Heart right ventricle (tissue), 16 donors: ENCODE data around the gene COLQ. TPM values are rescaled to one million over a fixed set of nuclear protein-coding genes. Genes with fewer than 3 reads are reported as not detected.

Source experiments
- ATAC-seq, 8 donors: fragments of 200-7000 bp; cut with Tn5 transposase; one replicate each; pipeline ENCODE4 v1.9.1; 2020; ENCODE audit warnings: mild to moderate bottlenecking in 8 of 8, moderate library complexity in 8 of 8, moderate number of reproducible peaks in 1 of 8
- DNase-seq, 2 donors: peaks; one replicate each; pipeline ENCODE4 v3.0.0-alpha.2; 2020
- H3K27ac ChIP-seq, 10 donors: fragments of 200-600 bp; sonication (generic) in 2 of 10; one replicate each; pipeline versions ENCODE4 v1.5.0 to v1.8.0; 2020 to 2022; ENCODE audit warnings: mild to moderate bottlenecking in 3 of 10
- H3K27me3 ChIP-seq, 7 donors: fragments of 200-600 bp; one replicate each; pipeline ENCODE4 v1.8.0; 2021 to 2022; ENCODE audit warnings: mild to moderate bottlenecking in 2 of 7
- H3K36me3 ChIP-seq, 9 donors: fragments of 200-600 bp; sonication (generic) in 1 of 9; one replicate each; pipeline versions ENCODE4 v1.5.0 to v1.8.0; 2020 to 2022; ENCODE audit warnings: mild to moderate bottlenecking in 2 of 9
- H3K4me1 ChIP-seq, 9 donors: fragments of 200-600 bp; sonication (generic) in 1 of 9; one replicate each; pipeline versions ENCODE4 v1.5.0 to v1.8.0; 2020 to 2022; ENCODE audit warnings: mild to moderate bottlenecking in 4 of 9
- H3K4me3 ChIP-seq, 10 donors: fragments of 200-600 bp; sonication (generic) in 2 of 10; one replicate each; pipeline versions ENCODE4 v1.5.0 to v1.8.0; 2020 to 2022; ENCODE audit warnings: mild to moderate bottlenecking in 7 of 10, moderate library complexity in 2 of 10
- H3K9me3 ChIP-seq, 11 donors: fragments of 200-600 bp in 10 of 11; sonication (generic) in 2 of 11; one replicate each; pipeline versions ENCODE4 v1.5.0 to v1.8.0; 2013 to 2022; ENCODE audit warnings: mild to moderate bottlenecking in 2 of 11, control low read depth in 1 of 11, moderate library complexity in 1 of 11
- WGBS, 2 donors: extraction: QIAGEN DNeasy Blood & Tissue Kit; methylation state at CpG; one replicate each; pipeline ENCODE4 v1.1.7; 2013; ENCODE audit warnings: inconsistent platforms in 1 of 2; 5-methylcytosine and 5-hydroxymethylcytosine counted together
- intact Hi-C, 10 donors: fragments of 100-400 bp; cut with DNase I; formaldehyde crosslinking; loops; one replicate each; pipeline versions ENCODE4 v1.11.1 to v1.14.2; 2022
- polyA plus RNA-seq, 2 donors: library from polyadenylated mRNA; stranded (reverse); fragments of 200-250 nt; gene quantifications; one replicate each; pipeline ENCODE4 v1.2.3, GENCODE V29; 2013
- total RNA-seq, 10 donors: library from RNA; stranded (reverse); fragmentation: NEBNext Ultra II Directional in 3 of 10; extraction: Animal tissue kit (Norgen Biotek cat#: 25700) in 3 of 10; gene quantifications; one replicate each; pipeline versions ENCODE4 v1.2.1 to v1.2.4, GENCODE V29; 2021 to 2023
- TF ChIP-seq, protein P1 (sequence below), 9 donors: fragments of 200-600 bp; sonication (generic) in 2 of 9; IDR thresholded peaks; one replicate each; pipeline versions ENCODE4 v1.5.0 to v1.8.0; 2021 to 2022; ENCODE audit warnings: antibody characterized with exemption in 9 of 9, mild to moderate bottlenecking in 5 of 9, moderate library complexity in 1 of 9
- donor health status: Arrhythmogenic right ventricular cardiomyopathy.
- donor health status: ischemic (EF 13 %, LVEDD 7.1; RV severe dilation, severe dysfunction).
- donor health status: healthy with polysubstance abuse.
- donor health status: DM: no; HTN: yes; CAD: no.
- donor health status: DM: no; HTN: no; CAD: no.
- donor health status: ischemic (EF 25% LVEDD 6.9; RV normal size, moderate dysfunction).
- donor health status: ischemic (EF 25% LVEDD 5.7; RV mildly dilated, moderate dysfunction).
- donor health status: healthy.
- donor health status: DM: yes; HTN: yes; CAD: no.
- donor health status: Ischemic cardiomyopathy.
- donor health status: ischemic (EF 35%, LVEDD 5.7; RV mildly dilated, moderate dysfunction).
- donor health status: nonischemic (EF 11% LVEDD 7.7; RV severe dilation, severe dysfunction).
- donor health status: DM: yes; HTN: yes; CAD: no.
- donor health status: PGD.
- donor health status: ischemic (EF 29% LVEDD 5.4; RV normal size, mild dysfunction).
- donor health status: nonischemic (EF 23%, LVEDD 6.1; RV moderate dilation, normal function).

Gene COLQ
- total and polyA plus RNA-seq, 12 donors = 0.85 to 23.3 (median 13.0) TPM

DNA sequence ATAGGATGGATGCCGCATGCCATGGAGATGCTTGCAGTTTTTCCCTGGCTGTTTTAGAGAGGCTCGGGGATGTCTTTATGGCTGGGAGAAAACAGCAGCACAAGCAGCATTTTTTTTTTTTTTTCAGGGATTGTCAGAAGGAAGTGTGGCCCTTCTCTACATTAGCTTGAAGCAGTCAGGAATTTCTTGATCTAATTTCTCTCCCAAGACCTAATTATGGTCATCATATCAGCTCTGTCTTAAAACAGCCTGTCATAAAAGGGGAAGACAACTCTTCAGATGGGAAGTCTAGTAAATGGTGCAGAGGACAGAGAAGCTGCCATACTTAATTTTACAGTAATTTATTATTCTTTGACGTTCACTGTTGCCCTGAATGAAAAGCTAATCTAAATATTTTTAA lies 49.6 kb downstream of the COLQ start:
- peaks cover 0 to 10% (median 2%) of the 10 kb centered on the region in 9 donors for H3K4me1 ChIP-seq
- intact Hi-C loops = no loop called here
- no peak for ATAC-seq
- 86 to 87% methylated on average over 3 of the region's 3 CpGs for WGBS, 2 donors
- H3K36me3 ChIP-seq = peaks cover 0 to 21% (median 0%) of the 10 kb centered on the region in 9 donors
- no peaks in the 10 kb centered on the region for H3K9me3 ChIP-seq
- H3K27ac ChIP-seq = no peak overlapping the region
- TF ChIP-seq, protein P1, sequence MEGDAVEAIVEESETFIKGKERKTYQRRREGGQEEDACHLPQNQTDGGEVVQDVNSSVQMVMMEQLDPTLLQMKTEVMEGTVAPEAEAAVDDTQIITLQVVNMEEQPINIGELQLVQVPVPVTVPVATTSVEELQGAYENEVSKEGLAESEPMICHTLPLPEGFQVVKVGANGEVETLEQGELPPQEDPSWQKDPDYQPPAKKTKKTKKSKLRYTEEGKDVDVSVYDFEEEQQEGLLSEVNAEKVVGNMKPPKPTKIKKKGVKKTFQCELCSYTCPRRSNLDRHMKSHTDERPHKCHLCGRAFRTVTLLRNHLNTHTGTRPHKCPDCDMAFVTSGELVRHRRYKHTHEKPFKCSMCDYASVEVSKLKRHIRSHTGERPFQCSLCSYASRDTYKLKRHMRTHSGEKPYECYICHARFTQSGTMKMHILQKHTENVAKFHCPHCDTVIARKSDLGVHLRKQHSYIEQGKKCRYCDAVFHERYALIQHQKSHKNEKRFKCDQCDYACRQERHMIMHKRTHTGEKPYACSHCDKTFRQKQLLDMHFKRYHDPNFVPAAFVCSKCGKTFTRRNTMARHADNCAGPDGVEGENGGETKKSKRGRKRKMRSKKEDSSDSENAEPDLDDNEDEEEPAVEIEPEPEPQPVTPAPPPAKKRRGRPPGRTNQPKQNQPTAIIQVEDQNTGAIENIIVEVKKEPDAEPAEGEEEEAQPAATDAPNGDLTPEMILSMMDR (IDR thresholded peaks at IDR 0.05) = no peak
- H3K27me3 ChIP-seq = no peaks in the 10 kb centered on the region
- DNase-seq = no peak
- no peak overlapping the region for H3K4me3 ChIP-seq

DNA sequence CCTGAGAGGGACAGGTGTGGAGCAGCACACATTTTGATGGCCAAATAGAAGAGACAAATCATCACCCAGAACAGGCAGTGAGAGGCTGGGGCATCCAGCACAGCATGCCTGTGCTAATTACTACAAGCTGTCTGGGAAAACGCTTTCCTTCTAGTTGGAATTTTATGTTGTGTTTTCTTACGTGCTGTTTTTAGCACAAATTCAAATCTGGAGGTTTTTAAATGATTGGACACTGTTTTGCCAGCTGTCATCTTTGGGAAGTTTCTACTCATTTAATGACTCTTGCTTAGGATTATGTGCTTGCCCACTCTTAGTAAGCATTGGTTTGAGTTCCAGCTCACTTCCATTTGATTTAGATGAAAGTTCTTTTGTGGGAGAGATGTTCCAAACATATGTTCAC lies 50.7 kb downstream of the COLQ start:
- DNase-seq = no peak
- H3K9me3 ChIP-seq = no peaks in the 10 kb centered on the region
- WGBS, 2 donors = 95 to 98% methylated on average over 2 of the region's 2 CpGs
- ATAC-seq = no peak
- H3K4me1 ChIP-seq = no peaks in the 10 kb centered on the region
- H3K4me3 ChIP-seq = no peak overlapping the region
- intact Hi-C loops = no loop called here
- H3K27ac ChIP-seq = no peak overlapping the region
- H3K27me3 ChIP-seq = no peaks in the 10 kb centered on the region
- peaks cover 0 to 30% (median 0%) of the 10 kb centered on the region in 9 donors for H3K36me3 ChIP-seq
- TF ChIP-seq, protein P1 (IDR thresholded peaks at IDR 0.05) = no peak

DNA sequence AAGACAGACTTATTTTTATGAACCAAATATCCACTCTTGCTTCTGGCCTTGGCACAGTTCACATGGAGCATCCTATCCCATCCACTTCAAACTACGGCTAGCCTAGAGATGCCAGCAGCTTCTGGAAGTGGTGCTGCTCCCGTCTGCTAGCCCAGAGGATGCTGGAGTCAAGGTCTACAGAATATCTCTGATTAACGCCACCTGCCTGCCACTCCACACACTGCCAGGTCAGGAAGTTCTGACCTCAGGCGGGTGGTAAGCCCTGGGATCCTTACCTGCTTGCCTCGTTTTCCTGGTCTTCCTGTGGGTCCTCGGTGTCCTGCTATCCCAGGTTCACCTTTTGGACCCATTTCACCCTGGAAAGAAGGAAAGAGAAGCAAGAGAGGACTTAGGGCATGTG lies 51.2 kb downstream of the COLQ start:
- intact Hi-C loops = no loop called here
- TF ChIP-seq, protein P1 (IDR thresholded peaks at IDR 0.05) = no peak

DNA sequence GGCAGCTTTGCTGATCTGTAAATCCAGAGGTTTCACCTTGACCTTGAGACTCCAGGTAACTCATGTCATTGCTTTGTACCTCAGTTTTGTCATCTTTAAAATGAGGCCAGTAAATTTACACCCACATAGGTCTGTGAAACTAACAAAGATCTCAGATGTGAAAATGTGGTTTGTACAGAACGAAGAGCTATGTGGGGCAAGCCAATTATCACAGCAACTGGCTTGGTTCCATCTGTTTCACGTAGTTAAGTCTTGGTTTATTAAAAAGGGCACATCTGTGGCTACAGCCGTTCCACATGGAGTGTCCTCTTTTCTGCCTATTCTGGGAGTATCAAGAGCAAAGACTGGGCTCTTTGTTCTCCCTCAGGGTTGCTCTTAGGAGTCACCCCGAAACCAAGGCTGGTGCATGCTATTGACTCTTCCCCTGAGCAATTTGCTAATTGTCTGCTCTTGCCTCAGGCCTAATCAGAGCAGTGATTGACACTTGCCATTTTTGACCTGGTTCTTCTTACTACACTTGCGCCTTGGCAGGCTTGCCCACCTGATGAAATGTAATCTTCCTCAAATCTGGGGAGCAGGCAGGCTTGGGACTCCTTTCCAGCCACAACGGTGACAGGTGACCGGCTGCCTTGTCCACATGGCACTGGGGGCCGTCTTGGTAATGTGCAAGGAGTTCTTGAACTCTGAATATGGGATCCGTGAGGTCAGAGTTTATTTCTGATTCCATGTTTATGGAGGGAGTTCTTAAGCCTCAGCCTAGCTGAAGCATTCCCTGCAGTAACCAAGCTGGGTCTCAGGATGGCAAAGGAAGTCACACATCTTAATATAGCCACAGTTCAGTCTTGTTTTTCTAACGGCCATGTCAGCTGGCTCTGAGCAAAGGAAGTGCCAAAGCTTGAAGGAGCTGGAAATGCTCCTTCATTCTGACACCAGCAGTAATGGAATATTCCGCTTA lies 54.0 kb downstream of the COLQ start:
- TF ChIP-seq, protein P1 (IDR thresholded peaks at IDR 0.05) = no peak
- H3K27me3 ChIP-seq = no peaks in the 10 kb centered on the region
- no peak for ATAC-seq
- H3K36me3 ChIP-seq = peaks cover 0 to 29% (median 0%) of the 10 kb centered on the region in 9 donors
- WGBS, 2 donors = 87 to 88% methylated on average over 11 of the region's 11 CpGs
- intact Hi-C loops = no loop called here
- H3K4me3 ChIP-seq = no peak overlapping the region
- H3K9me3 ChIP-seq = no peaks in the 10 kb centered on the region
- no peak for DNase-seq
- no peak overlapping the region for H3K27ac ChIP-seq
- H3K4me1 ChIP-seq = no peaks in the 10 kb centered on the region

More for the DNA sequence above, 51.2 kb downstream of the COLQ start:
- DNase-seq = no peak
- H3K9me3 ChIP-seq = no peaks in the 10 kb centered on the region
- WGBS, 2 donors = 87 to 93% methylated on average over 6 of the region's 6 CpGs
- H3K4me3 ChIP-seq = no peak overlapping the region
- H3K27ac ChIP-seq = no peak overlapping the region
- ATAC-seq = no peak
- H3K27me3 ChIP-seq = no peaks in the 10 kb centered on the region
- H3K36me3 ChIP-seq = peaks cover 0 to 36% (median 0%) of the 10 kb centered on the region in 9 donors
- H3K4me1 ChIP-seq = no peaks in the 10 kb centered on the region
